ENCODE measurements around the gene CDYL2.

The CDYL2 gene

GRCh38 chr16:80586476-80586875 is 217.9 kb downstream of the CDYL2 start:
- DNase-seq, result no peak

GRCh38 chr16:80585764-80586163 is 218.6 kb downstream of the CDYL2 start:
- DNase-seq, result peak; percentile 87

GRCh38 chr16:80583466-80583865 is 220.9 kb downstream of the CDYL2 start:
- DNase-seq, result peak; percentile 88

- peak; percentile 95 for DNase-seq
Observed at GRCh38 chr16:80580109-80580832, 224.1 kb downstream of the CDYL2 start.

- DNase-seq, result no peak
Observed at GRCh38 chr16:80577485-80578280, 226.7 kb downstream of the CDYL2 start.

- DNase-seq, result no peak
Observed at GRCh38 chr16:80576343-80576912, 228.0 kb downstream of the CDYL2 start.

- DNase-seq, result no peak
Observed at GRCh38 chr16:80573700-80574120, 230.7 kb downstream of the CDYL2 start.

- peak; percentile 63 for DNase-seq
Observed at GRCh38 chr16:80570106-80570478, 234.3 kb downstream of the CDYL2 start.

GRCh38 chr16:80569440-80570105 is 234.8 kb downstream of the CDYL2 start:
- DNase-seq, result peak; percentile 94

- DNase-seq, result no peak
Observed at GRCh38 chr16:80564394-80564793, 240.0 kb downstream of the CDYL2 start.

- no peak for DNase-seq
Observed at GRCh38 chr16:80563066-80563465, 241.3 kb downstream of the CDYL2 start.

- DNase-seq, result no peak
Observed at GRCh38 chr16:80559369-80559768, 245.0 kb downstream of the CDYL2 start.

- DNase-seq, result no peak
Observed at GRCh38 chr16:80557037-80557436, 247.4 kb downstream of the CDYL2 start.

GRCh38 chr16:80556481-80556880 is 247.9 kb downstream of the CDYL2 start:
- no peak for DNase-seq

GRCh38 chr16:80554033-80554432 is 250.4 kb downstream of the CDYL2 start:
- DNase-seq, result no peak

- DNase-seq, result no peak
Observed at GRCh38 chr16:80552277-80552676, 252.1 kb downstream of the CDYL2 start.

All from activated CD4-positive, alpha-beta T cell treated with anti-CD3 and anti-CD28 coated beads, Interleukin-2, Interleukin-6, amounts not matched to agents 100 ng/mL and 50 ng/mL, durations not matched to agents 16 hours and 8 hours (primary cell).